Chondrocyte (in vitro differentiated cells): ENCODE data around the gene HFM1. TPM values are rescaled to one million over a fixed set of nuclear protein-coding genes. Genes with fewer than 3 reads are reported as not detected.
"Not testable (repeated sequence)": the region's sequence is repeated elsewhere in the genome, so short reads cannot be mapped to it uniquely, and the experiment has no call there.

Experiments used
- DNase-seq: peaks from one replicate; pipeline ENCODE4 v3.0.0; 2021; ENCODE audit warnings: mixed read lengths, low spot score
- H3K27ac Mint-ChIP-seq: one replicate; pipeline ENCODE4 v1.8.0; 2021; ENCODE audit warnings: mild to moderate bottlenecking, moderate library complexity, mixed read lengths; ENCODE audit not compliant: unreplicated experiment
- H3K27me3 Mint-ChIP-seq: 2 replicates; pipeline ENCODE4 v1.8.0; 2021; ENCODE audit warnings: low read depth, mixed read lengths
- H3K36me3 Mint-ChIP-seq: 2 replicates; pipeline ENCODE4 v1.8.0; 2021; ENCODE audit warnings: low read depth, mixed read lengths
- H3K4me1 Mint-ChIP-seq: 2 replicates; pipeline ENCODE4 v1.8.0; 2021; ENCODE audit warnings: low read depth, mild to moderate bottlenecking, mixed read lengths
- H3K4me3 Mint-ChIP-seq: one replicate; pipeline ENCODE4 v1.8.0; 2021; ENCODE audit warnings: mild to moderate bottlenecking, moderate library complexity, mixed read lengths; ENCODE audit not compliant: unreplicated experiment
- H3K9me3 Mint-ChIP-seq: 2 replicates; pipeline ENCODE4 v1.8.0; 2021; ENCODE audit warnings: low read depth, mixed read lengths
- total RNA-seq: library from RNA; stranded (reverse); gene quantifications from 3 replicates; pipeline ENCODE4 v1.2.1, GENCODE V29; 2021
- TF ChIP-seq, protein P1 (sequence below): fragments of 200-600 bp; sonication (generic); IDR thresholded peaks from 2 replicates; pipeline ENCODE4 v1.5.0; 2021; ENCODE audit warnings: antibody characterized with exemption, mild to moderate bottlenecking, moderate library complexity

HFM1 gene
- total RNA-seq, 1 donor from 2014 or later = 0.62 TPM

- H3K27me3 Mint-ChIP-seq = peaks cover 9% of the 10 kb centered on the region
- no peak overlapping the region for H3K27ac Mint-ChIP-seq
- DNase-seq = no peak
- peaks cover 14% of the 10 kb centered on the region for H3K9me3 Mint-ChIP-seq
- no peak overlapping the region for H3K4me3 Mint-ChIP-seq
- no peaks in the 10 kb centered on the region for H3K4me1 Mint-ChIP-seq
- no peaks in the 10 kb centered on the region for H3K36me3 Mint-ChIP-seq
- TF ChIP-seq, protein P1, sequence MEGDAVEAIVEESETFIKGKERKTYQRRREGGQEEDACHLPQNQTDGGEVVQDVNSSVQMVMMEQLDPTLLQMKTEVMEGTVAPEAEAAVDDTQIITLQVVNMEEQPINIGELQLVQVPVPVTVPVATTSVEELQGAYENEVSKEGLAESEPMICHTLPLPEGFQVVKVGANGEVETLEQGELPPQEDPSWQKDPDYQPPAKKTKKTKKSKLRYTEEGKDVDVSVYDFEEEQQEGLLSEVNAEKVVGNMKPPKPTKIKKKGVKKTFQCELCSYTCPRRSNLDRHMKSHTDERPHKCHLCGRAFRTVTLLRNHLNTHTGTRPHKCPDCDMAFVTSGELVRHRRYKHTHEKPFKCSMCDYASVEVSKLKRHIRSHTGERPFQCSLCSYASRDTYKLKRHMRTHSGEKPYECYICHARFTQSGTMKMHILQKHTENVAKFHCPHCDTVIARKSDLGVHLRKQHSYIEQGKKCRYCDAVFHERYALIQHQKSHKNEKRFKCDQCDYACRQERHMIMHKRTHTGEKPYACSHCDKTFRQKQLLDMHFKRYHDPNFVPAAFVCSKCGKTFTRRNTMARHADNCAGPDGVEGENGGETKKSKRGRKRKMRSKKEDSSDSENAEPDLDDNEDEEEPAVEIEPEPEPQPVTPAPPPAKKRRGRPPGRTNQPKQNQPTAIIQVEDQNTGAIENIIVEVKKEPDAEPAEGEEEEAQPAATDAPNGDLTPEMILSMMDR = peak; percentile 70
Measured at GRCh38 chr1:91440847-91441246, 36.2 kb upstream of the HFM1 start.

GRCh38 chr1:91439016-91439415 is 34.4 kb upstream of the HFM1 start:
- TF ChIP-seq, protein P1 = no peak
- DNase-seq = no peak
- Mint-ChIP-seq H3K27ac (no peak overlapping the region), H3K27me3 (peaks cover 4% of the 10 kb centered on the region), H3K9me3 (peaks cover 14% of the 10 kb centered on the region), H3K4me3 (no peak overlapping the region), H3K36me3 (no peaks in the 10 kb centered on the region), H3K4me1 (no peaks in the 10 kb centered on the region)

- no peak for DNase-seq
- no peak overlapping the region for H3K4me3 Mint-ChIP-seq
- no peak overlapping the region for H3K27ac Mint-ChIP-seq
- peaks cover 24% of the 10 kb centered on the region for H3K27me3 Mint-ChIP-seq
- H3K36me3 Mint-ChIP-seq = no peaks in the 10 kb centered on the region
- no peaks in the 10 kb centered on the region for H3K4me1 Mint-ChIP-seq
- peaks cover 11% of the 10 kb centered on the region for H3K9me3 Mint-ChIP-seq
- TF ChIP-seq, protein P1 = no peak
Measured at GRCh38 chr1:91428182-91428798, 23.7 kb upstream of the HFM1 start.

DNA sequence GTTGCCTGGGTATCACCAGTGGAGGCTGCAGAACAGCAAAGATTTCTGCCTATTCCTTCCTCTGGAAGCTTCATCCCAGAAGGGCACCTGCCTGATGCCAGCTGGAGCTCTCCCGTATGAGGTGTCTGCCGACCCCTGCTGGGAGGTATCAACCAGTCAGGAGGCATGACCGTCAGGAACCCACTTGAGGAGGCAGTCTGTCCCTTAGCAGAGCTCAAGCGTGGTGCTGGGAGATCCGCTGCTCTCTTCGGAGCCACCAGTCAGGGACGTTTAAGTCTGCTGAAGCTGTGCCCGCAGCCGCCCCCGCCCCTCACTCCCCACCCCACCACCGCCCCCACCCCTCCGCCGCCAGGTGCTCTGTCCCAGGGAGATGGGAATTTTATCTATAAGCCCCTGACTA is 23.1 kb upstream of the HFM1 start:
- H3K27ac Mint-ChIP-seq = no peak overlapping the region
- no peaks in the 10 kb centered on the region for H3K36me3 Mint-ChIP-seq
- H3K4me1 Mint-ChIP-seq = no peaks in the 10 kb centered on the region
- H3K4me3 Mint-ChIP-seq = no peak overlapping the region
- TF ChIP-seq, protein P1 = no peak
- H3K9me3 Mint-ChIP-seq = peaks cover 11% of the 10 kb centered on the region
- H3K27me3 Mint-ChIP-seq = peaks cover 27% of the 10 kb centered on the region
- DNase-seq = no peak

DNA sequence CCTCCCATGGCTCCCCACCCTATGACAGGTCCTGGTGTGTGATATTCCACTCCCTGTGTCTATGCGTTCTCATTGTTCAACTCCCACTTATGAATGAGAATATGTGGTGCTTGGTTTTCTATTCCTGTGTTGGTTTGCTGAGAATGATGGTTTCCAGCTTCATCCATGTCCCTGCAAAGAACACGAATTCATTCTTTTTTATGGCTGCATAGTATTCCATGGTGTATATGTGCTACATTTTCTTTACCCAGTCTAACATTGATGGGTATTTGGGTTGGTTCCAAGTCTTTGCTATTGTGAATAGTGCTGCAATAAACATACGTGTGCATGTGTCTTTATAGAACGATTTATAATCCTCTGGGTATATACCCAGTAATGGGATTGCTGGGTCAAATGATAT is 17.9 kb upstream of the HFM1 start:
- not testable (repeated sequence) for H3K36me3 Mint-ChIP-seq, H3K4me1 Mint-ChIP-seq, H3K27ac Mint-ChIP-seq, H3K4me3 Mint-ChIP-seq, DNase-seq
- peaks cover 27% of the 10 kb centered on the region for H3K27me3 Mint-ChIP-seq
- peaks cover 11% of the 10 kb centered on the region for H3K9me3 Mint-ChIP-seq

DNA sequence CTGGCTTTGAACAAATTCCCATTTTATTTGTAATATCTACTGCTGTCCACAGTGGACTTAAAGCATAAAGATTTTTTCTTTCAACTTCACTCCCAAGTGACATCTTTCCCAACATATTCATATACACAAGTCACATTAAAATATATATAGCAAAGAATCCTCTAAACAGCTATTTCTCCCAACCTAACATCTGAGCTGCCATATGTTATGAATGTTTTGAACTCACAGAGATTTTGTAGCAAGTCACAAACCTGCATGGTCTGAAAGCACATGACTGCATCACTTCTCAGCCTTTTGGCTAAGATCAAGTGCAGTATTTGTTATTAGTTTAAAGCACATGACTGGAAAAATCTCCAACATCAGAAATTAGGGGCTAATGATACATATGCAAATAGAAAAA is 7.7 kb upstream of the HFM1 start:
- no peak for DNase-seq
- TF ChIP-seq, protein P1 = no peak
- Mint-ChIP-seq H3K36me3 (no peaks in the 10 kb centered on the region), H3K27me3 (peaks cover 13% of the 10 kb centered on the region), H3K4me1 (peaks cover 3% of the 10 kb centered on the region), H3K4me3 (no peak overlapping the region), H3K9me3 (no peaks in the 10 kb centered on the region), H3K27ac (no peak overlapping the region)
